Gastrocnemius medialis (tissue), 4 donors: ENCODE results near the gene LSS. TPM values are rescaled to one million over a fixed set of nuclear protein-coding genes. Genes with fewer than 3 reads are reported as not detected.

ENCODE experiments used
- ATAC-seq, 2 donors: fragments of 150-250 bp; one replicate each; pipeline ENCODE4 v1.9.1; 2016
- DNase-seq, 2 donors: peaks; one replicate each; pipeline ENCODE4 v3.0.0-alpha.2; 2019
- H3K27ac ChIP-seq, 4 donors: fragments of 200-600 bp; sonication (generic); 1 replicate in 1 of 4; 2 replicates in 3 of 4; pipeline ENCODE4 v1.5.1; 2016 to 2018; ENCODE audit warnings: mild to moderate bottlenecking in 2 of 4, moderate library complexity in 1 of 4
- H3K27me3 ChIP-seq, 3 donors: fragments of 200-600 bp; sonication (generic) in 2 of 3; 1 replicate in 1 of 3; 2 replicates in 2 of 3; pipeline versions ENCODE4 v1.5.1 to v1.6.0; 2016 to 2019; ENCODE audit warnings: mild to moderate bottlenecking in 1 of 3, moderate library complexity in 1 of 3
- H3K36me3 ChIP-seq, 2 donors: fragments of 200-600 bp; sonication (generic) in 1 of 2; one replicate each; pipeline ENCODE4 v1.5.1; 2017 to 2018
- H3K4me1 ChIP-seq, 2 donors: fragments of 200-600 bp; sonication (generic) in 1 of 2; one replicate each; pipeline ENCODE4 v1.5.1; 2016 to 2017; ENCODE audit warnings: mild to moderate bottlenecking in 2 of 2
- H3K4me3 ChIP-seq, 4 donors: fragments of 200-600 bp; sonication (generic) in 3 of 4; 1 replicate in 1 of 4; 2 replicates in 3 of 4; pipeline ENCODE4 v1.5.1; 2016 to 2019; ENCODE audit warnings: mild to moderate bottlenecking in 2 of 4
- H3K9me3 ChIP-seq, 3 donors: fragments of 200-600 bp; sonication (generic) in 2 of 3; 1 replicate in 1 of 3; 2 replicates in 2 of 3; pipeline ENCODE4 v1.5.1; 2016 to 2019
- CTCF ChIP-seq, 5 experiments: fragments of 450-650 bp in 3 of 5; fragments of 200-600 bp in 2 of 5; sonication (generic) in 2 of 5; IDR thresholded peaks in 4 of 5; conservative IDR thresholded peaks in 1 of 5; 1 replicate in 4 of 5; 2 replicates in 1 of 5; pipeline ENCODE4 v1.5.1; 2016 to 2019; ENCODE audit warnings: antibody characterized with exemption in 5 of 5, mild to moderate bottlenecking in 3 of 5, moderate library complexity in 3 of 5
- POLR2A ChIP-seq, 2 donors: fragments of 450-650 bp; IDR thresholded peaks; one replicate each; pipeline ENCODE4 v1.6.1; 2017; ENCODE audit warnings: antibody characterized with exemption in 2 of 2, mild to moderate bottlenecking in 2 of 2, moderate library complexity in 2 of 2
- in situ Hi-C, 4 donors: fragments of 200-750 bp; cut with MboI; loops; one replicate each; pipeline versions ENCODE4 v1.15.0 to v1.8.0; 2017; ENCODE audit warnings: low sequenced_read_pairs in 4 of 4
- intact Hi-C: fragments of 100-400 bp; cut with DNase I; formaldehyde crosslinking; loops from one replicate; pipeline ENCODE4 v1.15.1; 2023; ENCODE audit warnings: low total_unique reads
- total RNA-seq, 4 donors: library from RNA; depleted of rRNA; stranded (reverse); fragments of >200 nt; gene quantifications; one replicate each; pipeline versions ENCODE4 v1.1.0 to v1.2.3, GENCODE V29; 2016

Gene LSS
- total RNA-seq, 4 donors from 2014 or later: 26.4 to 47.2 (median 32.7) TPM

GRCh38 chr21:46139686-46140085 is 88.9 kb downstream of the LSS start:
- Histone ChIP-seq H3K9me3 (no peaks in the 10 kb centered on the region), H3K4me3 (no peak overlapping the region), H3K36me3 (no peaks in the 10 kb centered on the region), H3K27me3 (no peaks in the 10 kb centered on the region), H3K27ac (no peak overlapping the region), H3K4me1 (no peaks in the 10 kb centered on the region)
- no peak for DNase-seq
- in situ Hi-C loops: no loop called here
- no peak for ATAC-seq
- TF ChIP-seq CTCF (IDR thresholded peaks at IDR 0.05 in 4 of 5, conservative IDR thresholded peaks at IDR 0.05 in 1 of 5) (no peak), POLR2A (IDR thresholded peaks at IDR 0.05) (no peak)
- intact Hi-C loops: loop anchor here (5.0 kb wide), 2 partner anchors 148 to 183 kb away; partner anchors contain the start of genes C21orf58, MCM3AP, PCNT and YBEY

- no peaks in the 10 kb centered on the region for H3K4me1 ChIP-seq
- DNase-seq: no peak
- TF ChIP-seq CTCF (IDR thresholded peaks at IDR 0.05 in 4 of 5, conservative IDR thresholded peaks at IDR 0.05 in 1 of 5): no peak
- TF ChIP-seq POLR2A (IDR thresholded peaks at IDR 0.05): no peak
- H3K27me3 ChIP-seq: no peaks in the 10 kb centered on the region
- intact Hi-C loops (no loop called here), in situ Hi-C loops (no loop called here)
- no peaks in the 10 kb centered on the region for H3K36me3 ChIP-seq
- H3K27ac ChIP-seq: no peak overlapping the region
- no peak overlapping the region for H3K4me3 ChIP-seq
- ATAC-seq: no peak
- H3K9me3 ChIP-seq: no peaks in the 10 kb centered on the region
Observed at GRCh38 chr21:46138383-46138970, 90.1 kb downstream of the LSS start.

Other genes with a start within 250 kb of the LSS start
- gene COL6A1, start 247.0 kb downstream of the LSS start, total RNA-seq: 10 to 100 TPM; 50.5 to 97.8 (median 73.3) TPM
- 100 to 1,000 TPM in 2 of 4 donors, 10 to 100 TPM in 2; 44.0 to 141 (median 88.4) TPM for gene COL6A2, start 130.7 kb downstream of the LSS start, total RNA-seq
- gene FTCD, start 73.2 kb downstream of the LSS start, total RNA-seq: under 1 TPM in 2 of 4 donors, not detected in 2; 0.33 to 0.95 TPM
- gene SPATC1L, start 44.3 kb downstream of the LSS start, total RNA-seq: 10 to 100 TPM in 1 of 4 donors, 1 to 10 TPM in 3; 1.5 to 11.9 (median 3.0) TPM
- 100 to 1,000 TPM in 1 of 4 donors, 10 to 100 TPM in 3; 52.1 to 155 (median 83.2) TPM for gene MCM3AP, start 56.8 kb upstream of the LSS start, total RNA-seq
- 10 to 100 TPM; 11.3 to 27.9 (median 18.7) TPM for gene YBEY, start 57.6 kb upstream of the LSS start, total RNA-seq
- 1 to 10 TPM in 1 of 4 donors, under 1 TPM in 3; 0.44 to 1.6 (median 0.74) TPM for gene C21orf58, start 95.1 kb upstream of the LSS start, total RNA-seq
- gene PCNT, start 95.4 kb upstream of the LSS start, total RNA-seq: 100 to 1,000 TPM; 200 to 431 (median 290) TPM
- 10 to 100 TPM in 2 of 4 donors, 1 to 10 TPM in 2; 6.3 to 15.5 (median 11.8) TPM for gene DIP2A, start 230.1 kb upstream of the LSS start, total RNA-seq